Tibial artery (tissue), 4 donors: ENCODE data around the gene KLK13.

ENCODE experiments used
- DNase-seq, 2 donors: peaks; one replicate each; pipeline ENCODE4 v3.0.0-alpha.2; 2019
- H3K27ac ChIP-seq, 2 donors: fragments of 200-600 bp; sonication (generic) in 1 of 2; 1 replicate in 1 of 2; 2 replicates in 1 of 2; pipeline ENCODE4 v1.5.1; 2018 to 2019; ENCODE audit warnings: mild to moderate bottlenecking in 1 of 2
- H3K27me3 ChIP-seq, 2 donors: fragments of 200-600 bp; sonication (generic) in 1 of 2; one replicate each; pipeline versions ENCODE4 v1.5.1 to v1.6.0; 2016 to 2019
- H3K36me3 ChIP-seq, 3 donors: fragments of 200-600 bp; sonication (generic) in 2 of 3; one replicate each; pipeline ENCODE4 v1.5.1; 2016 to 2019; ENCODE audit warnings: mild to moderate bottlenecking in 2 of 3
- H3K4me1 ChIP-seq, 4 donors: fragments of 200-600 bp; sonication (generic) in 2 of 4; 1 replicate in 3 of 4; 2 replicates in 1 of 4; pipeline ENCODE4 v1.5.1; 2016 to 2019
- H3K4me3 ChIP-seq, 2 donors: fragments of 200-600 bp; sonication (generic) in 1 of 2; 1 replicate in 1 of 2; 2 replicates in 1 of 2; pipeline ENCODE4 v1.5.1; 2018 to 2019; ENCODE audit warnings: mild to moderate bottlenecking in 2 of 2
- H3K9me3 ChIP-seq, 3 donors: fragments of 200-600 bp; sonication (generic) in 1 of 3; one replicate each; pipeline ENCODE4 v1.5.1; 2016 to 2019
- CTCF ChIP-seq, 2 experiments: fragments of 200-600 bp in 1 of 2; fragments of 450-650 bp in 1 of 2; IDR thresholded peaks; one replicate each; pipeline ENCODE4 v1.5.1; 2017 to 2019; ENCODE audit warnings: antibody characterized with exemption in 2 of 2, mild to moderate bottlenecking in 1 of 2, moderate library complexity in 1 of 2
- intact Hi-C: fragments of 100-400 bp; cut with DNase I; formaldehyde crosslinking; loops from one replicate; pipeline ENCODE4 v1.15.0; 2023; ENCODE audit warnings: low total_unique reads

The KLK13 gene

GRCh38 chr19:51012661-51013190 lies 52.2 kb downstream of the KLK13 start:
- intact Hi-C loops: no loop called here
- DNase-seq: no peak
- H3K4me1 ChIP-seq: peaks cover 0 to 8% (median 4%) of the 10 kb centered on the region in 4 donors
- H3K9me3 ChIP-seq: no peaks in the 10 kb centered on the region
- H3K4me3 ChIP-seq: no peak overlapping the region
- H3K36me3 ChIP-seq: no peaks in the 10 kb centered on the region
- no peak overlapping the region for H3K27ac ChIP-seq
- H3K27me3 ChIP-seq: peaks cover 0 to 51% of the 10 kb centered on the region in 2 donors
- TF ChIP-seq CTCF (IDR thresholded peaks at IDR 0.05): no peak

- no peak for DNase-seq
- Histone ChIP-seq H3K4me3 (no peak overlapping the region), H3K4me1 (no peaks in the 10 kb centered on the region), H3K27me3 (peaks cover 0 to 33% of the 10 kb centered on the region in 2 donors), H3K9me3 (no peaks in the 10 kb centered on the region), H3K36me3 (no peaks in the 10 kb centered on the region), H3K27ac (no peak overlapping the region)
- intact Hi-C loops: no loop called here
- TF ChIP-seq CTCF (IDR thresholded peaks at IDR 0.05): no peak
Measured at GRCh38 chr19:51010066-51010795, 54.7 kb downstream of the KLK13 start.

- no peak overlapping the region for H3K27ac ChIP-seq
- TF ChIP-seq CTCF (IDR thresholded peaks at IDR 0.05): no peak
- H3K36me3 ChIP-seq: no peaks in the 10 kb centered on the region
- H3K27me3 ChIP-seq: peaks cover 0 to 23% of the 10 kb centered on the region in 2 donors
- no peak overlapping the region for H3K4me3 ChIP-seq
- H3K9me3 ChIP-seq: no peaks in the 10 kb centered on the region
- intact Hi-C loops: no loop called here
- DNase-seq: no peak
- no peaks in the 10 kb centered on the region for H3K4me1 ChIP-seq
Measured at GRCh38 chr19:51009061-51009891, 55.6 kb downstream of the KLK13 start.

GRCh38 chr19:51007488-51007887 lies 57.4 kb downstream of the KLK13 start:
- Histone ChIP-seq H3K9me3 (no peaks in the 10 kb centered on the region), H3K36me3 (no peaks in the 10 kb centered on the region), H3K27me3 (peaks cover 0 to 33% of the 10 kb centered on the region in 2 donors), H3K27ac (no peak overlapping the region), H3K4me3 (no peak overlapping the region), H3K4me1 (peaks cover 0 to 2% (median 0%) of the 10 kb centered on the region in 4 donors)
- DNase-seq: no peak
- intact Hi-C loops: no loop called here
- TF ChIP-seq CTCF (IDR thresholded peaks at IDR 0.05): no peak

GRCh38 chr19:51006406-51006805 lies 58.5 kb downstream of the KLK13 start:
- H3K4me1 ChIP-seq: peaks cover 0 to 11% (median 0%) of the 10 kb centered on the region in 4 donors
- no peak overlapping the region for H3K4me3 ChIP-seq
- H3K27ac ChIP-seq: no peak overlapping the region
- intact Hi-C loops: no loop called here
- DNase-seq: no peak
- H3K36me3 ChIP-seq: no peaks in the 10 kb centered on the region
- H3K9me3 ChIP-seq: no peaks in the 10 kb centered on the region
- no peak for TF ChIP-seq CTCF (IDR thresholded peaks at IDR 0.05)
- H3K27me3 ChIP-seq: peaks cover 0 to 43% of the 10 kb centered on the region in 2 donors
